Measurements from ENCODE around the gene AKT2.

DNA sequence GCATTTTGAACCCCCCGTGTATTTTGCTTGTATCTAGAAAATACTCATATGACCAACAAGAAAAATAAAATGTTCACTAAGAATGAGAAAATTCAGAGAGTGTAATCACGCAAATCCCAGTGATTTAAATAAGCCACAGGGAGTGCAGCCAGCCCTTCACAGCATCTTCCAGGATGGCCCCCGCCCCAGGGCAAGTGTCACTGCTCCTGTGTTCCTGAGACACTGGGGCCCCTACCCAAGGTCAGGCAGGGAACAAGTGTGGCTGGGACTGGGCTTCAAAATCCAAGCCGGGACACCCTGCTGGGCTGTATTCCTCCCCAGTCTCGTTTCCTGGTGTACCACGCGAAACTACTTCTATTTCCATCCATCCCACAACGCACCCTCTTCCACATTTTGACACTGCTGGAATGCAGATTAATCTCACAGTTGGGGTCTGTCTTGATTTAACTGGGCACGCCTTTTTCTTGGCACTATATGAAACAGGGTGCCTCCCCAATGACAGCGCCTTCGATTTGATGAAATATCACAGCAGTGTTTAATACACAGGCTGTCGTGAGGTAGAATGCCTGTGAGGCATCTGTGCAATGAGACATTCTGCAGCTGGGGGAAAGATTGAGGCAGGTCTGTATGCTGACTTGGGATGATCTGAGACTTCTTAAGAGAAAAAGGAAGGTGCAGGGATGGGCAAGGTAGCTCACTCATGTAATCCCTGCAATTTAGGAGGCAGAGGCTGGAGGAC lies 40.4 kb downstream of the AKT2 start:
- TF ChIP-seq POLR2A (IDR thresholded peaks at IDR 0.05; ENCODE audit: low read length) (no peak), RAD21 (conservative IDR thresholded peaks at IDR 0.05 in 1 of 2, IDR thresholded peaks at IDR 0.05 in 1 of 2) (no peak), HDAC2 (IDR thresholded peaks at IDR 0.05) (no peak), CTCF (IDR thresholded peaks at IDR 0.05) (no peak)
